ENCODE data around the gene GLIS1. TPM values are rescaled to one million over a fixed set of nuclear protein-coding genes. Genes with fewer than 3 reads are reported as not detected.

Gene GLIS1
- total RNA-seq, 1 experiment from 2014 or later: 0.24 TPM

DNA sequence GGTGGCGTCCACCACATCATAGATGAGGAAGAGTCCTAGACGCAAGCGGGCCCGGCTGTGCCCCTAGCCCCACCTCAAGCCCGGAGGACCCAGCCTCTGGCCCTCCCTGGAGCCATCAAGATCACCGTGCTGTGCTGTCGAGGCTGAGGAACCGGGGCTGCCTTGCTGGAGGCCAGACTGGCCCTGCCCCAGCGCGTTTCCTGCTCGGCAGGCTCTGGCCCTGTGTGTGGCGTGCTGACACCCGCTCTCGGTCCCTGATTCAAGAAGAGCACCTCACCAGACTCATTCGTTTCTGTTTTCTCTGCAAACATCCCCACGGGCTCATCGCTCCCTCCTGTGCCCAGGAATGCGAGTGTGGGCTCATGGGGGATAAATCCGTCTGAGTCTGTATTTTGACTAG is 51.1 kb downstream of the GLIS1 start:
- no peaks in the 10 kb centered on the region for H3K36me3 Mint-ChIP-seq
- POLR2A ChIA-PET: no interaction called here
- no peak overlapping the region for H3K27ac Mint-ChIP-seq
- ATAC-seq (no peak; the same call in 1 of the 2 replicates), DNase-seq (ENCODE audit: low spot score) (no peak)
- H3K27me3 Mint-ChIP-seq (ENCODE audit: low read depth): peaks cover 16% of the 10 kb centered on the region
- no peak for TF ChIP-seq SMAD4 (CRISPR knock-in tag; IDR thresholded peaks at IDR 0.05)
- TF ChIP-seq, protein P1, sequence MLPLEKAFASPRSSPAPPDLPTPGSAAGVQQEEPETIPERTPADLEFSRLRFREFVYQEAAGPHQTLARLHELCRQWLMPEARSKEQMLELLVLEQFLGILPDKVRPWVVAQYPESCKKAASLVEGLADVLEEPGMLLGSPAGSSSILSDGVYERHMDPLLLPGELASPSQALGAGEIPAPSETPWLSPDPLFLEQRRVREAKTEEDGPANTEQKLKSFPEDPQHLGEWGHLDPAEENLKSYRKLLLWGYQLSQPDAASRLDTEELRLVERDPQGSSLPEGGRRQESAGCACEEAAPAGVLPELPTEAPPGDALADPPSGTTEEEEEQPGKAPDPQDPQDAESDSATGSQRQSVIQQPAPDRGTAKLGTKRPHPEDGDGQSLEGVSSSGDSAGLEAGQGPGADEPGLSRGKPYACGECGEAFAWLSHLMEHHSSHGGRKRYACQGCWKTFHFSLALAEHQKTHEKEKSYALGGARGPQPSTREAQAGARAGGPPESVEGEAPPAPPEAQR (CRISPR knock-in tag; IDR thresholded peaks at IDR 0.05): no peak
- TF ChIP-seq ZNF317 (CRISPR knock-in tag; IDR thresholded peaks at IDR 0.05; ENCODE audit: borderline replicate concordance, low read depth): no peak
- TF ChIP-seq ZNF671 (CRISPR knock-in tag; IDR thresholded peaks at IDR 0.05): no peak
- H3K4me3 Mint-ChIP-seq: no peak overlapping the region
- H3K4me1 Mint-ChIP-seq: peaks cover 29% of the 10 kb centered on the region
- no peaks in the 10 kb centered on the region for H3K9me3 Mint-ChIP-seq
- CTCF ChIA-PET: interaction anchor here (0.9 to 1.1 kb wide), 2 partner anchors 28 to 202 kb away, joined by 3 to 4 read pairs; no protein-coding TSS in a partner anchor

DNA sequence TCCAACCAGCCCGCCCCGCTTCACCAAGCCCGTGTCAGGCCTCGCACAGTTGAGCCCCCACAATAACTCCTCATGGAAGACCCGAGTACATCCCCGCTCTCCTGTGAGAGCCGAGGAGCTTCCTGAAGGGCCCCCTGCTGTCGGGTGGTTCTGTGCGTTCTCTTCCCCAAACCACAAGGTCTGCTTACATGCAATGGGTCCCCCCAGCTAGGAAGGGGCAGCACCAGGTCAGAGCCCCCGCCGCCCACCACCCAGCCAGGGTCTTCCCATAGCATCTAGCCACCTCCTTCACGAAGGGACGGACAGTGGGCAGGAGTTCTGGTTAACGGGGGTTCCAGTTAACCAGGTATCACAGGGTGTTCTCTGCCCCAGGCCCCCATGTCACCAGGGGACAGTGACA is 51.5 kb downstream of the GLIS1 start:
- no peak overlapping the region for H3K27ac Mint-ChIP-seq

DNA sequence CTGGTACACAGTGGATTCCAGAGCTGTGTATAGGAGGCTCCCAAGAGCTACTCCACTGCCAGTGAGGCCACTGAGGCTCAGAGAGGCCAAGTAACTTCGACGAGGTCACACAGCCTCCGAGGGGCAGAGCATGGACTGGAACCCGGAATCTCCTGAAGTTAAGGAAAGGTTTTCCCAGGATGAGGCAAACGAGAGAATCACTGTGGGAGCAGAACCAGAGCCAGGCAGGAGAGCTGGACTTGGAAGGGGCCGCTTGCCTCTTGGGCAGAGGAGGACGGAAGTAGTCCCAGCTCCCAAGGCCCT is 52.0 kb downstream of the GLIS1 start:
- ATAC-seq (no peak), DNase-seq (ENCODE audit: low spot score) (no peak)
- H3K9me3 Mint-ChIP-seq: no peaks in the 10 kb centered on the region
- CTCF ChIA-PET: interaction anchor here (1.2 to 3.6 kb wide), 4 partner anchors 18 to 201 kb away, joined by 3 to 16 read pairs (median 9); no protein-coding TSS in a partner anchor
- peaks cover 18% of the 10 kb centered on the region for H3K27me3 Mint-ChIP-seq (ENCODE audit: low read depth)
- peaks cover 33% of the 10 kb centered on the region for H3K4me1 Mint-ChIP-seq
- no peak overlapping the region for H3K27ac Mint-ChIP-seq
- POLR2A ChIA-PET: no interaction called here
- no peaks in the 10 kb centered on the region for H3K36me3 Mint-ChIP-seq
- no peak overlapping the region for H3K4me3 Mint-ChIP-seq
- TF ChIP-seq EMX1 (CRISPR knock-in tag; IDR thresholded peaks at IDR 0.05): no peak
- no peak for TF ChIP-seq ZNF263 (CRISPR knock-in tag; IDR thresholded peaks at IDR 0.05; ENCODE audit: low read depth)
- TF ChIP-seq, protein P2, sequence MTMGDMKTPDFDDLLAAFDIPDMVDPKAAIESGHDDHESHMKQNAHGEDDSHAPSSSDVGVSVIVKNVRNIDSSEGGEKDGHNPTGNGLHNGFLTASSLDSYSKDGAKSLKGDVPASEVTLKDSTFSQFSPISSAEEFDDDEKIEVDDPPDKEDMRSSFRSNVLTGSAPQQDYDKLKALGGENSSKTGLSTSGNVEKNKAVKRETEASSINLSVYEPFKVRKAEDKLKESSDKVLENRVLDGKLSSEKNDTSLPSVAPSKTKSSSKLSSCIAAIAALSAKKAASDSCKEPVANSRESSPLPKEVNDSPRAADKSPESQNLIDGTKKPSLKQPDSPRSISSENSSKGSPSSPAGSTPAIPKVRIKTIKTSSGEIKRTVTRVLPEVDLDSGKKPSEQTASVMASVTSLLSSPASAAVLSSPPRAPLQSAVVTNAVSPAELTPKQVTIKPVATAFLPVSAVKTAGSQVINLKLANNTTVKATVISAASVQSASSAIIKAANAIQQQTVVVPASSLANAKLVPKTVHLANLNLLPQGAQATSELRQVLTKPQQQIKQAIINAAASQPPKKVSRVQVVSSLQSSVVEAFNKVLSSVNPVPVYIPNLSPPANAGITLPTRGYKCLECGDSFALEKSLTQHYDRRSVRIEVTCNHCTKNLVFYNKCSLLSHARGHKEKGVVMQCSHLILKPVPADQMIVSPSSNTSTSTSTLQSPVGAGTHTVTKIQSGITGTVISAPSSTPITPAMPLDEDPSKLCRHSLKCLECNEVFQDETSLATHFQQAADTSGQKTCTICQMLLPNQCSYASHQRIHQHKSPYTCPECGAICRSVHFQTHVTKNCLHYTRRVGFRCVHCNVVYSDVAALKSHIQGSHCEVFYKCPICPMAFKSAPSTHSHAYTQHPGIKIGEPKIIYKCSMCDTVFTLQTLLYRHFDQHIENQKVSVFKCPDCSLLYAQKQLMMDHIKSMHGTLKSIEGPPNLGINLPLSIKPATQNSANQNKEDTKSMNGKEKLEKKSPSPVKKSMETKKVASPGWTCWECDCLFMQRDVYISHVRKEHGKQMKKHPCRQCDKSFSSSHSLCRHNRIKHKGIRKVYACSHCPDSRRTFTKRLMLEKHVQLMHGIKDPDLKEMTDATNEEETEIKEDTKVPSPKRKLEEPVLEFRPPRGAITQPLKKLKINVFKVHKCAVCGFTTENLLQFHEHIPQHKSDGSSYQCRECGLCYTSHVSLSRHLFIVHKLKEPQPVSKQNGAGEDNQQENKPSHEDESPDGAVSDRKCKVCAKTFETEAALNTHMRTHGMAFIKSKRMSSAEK (CRISPR knock-in tag; IDR thresholded peaks at IDR 0.05; ENCODE audit: borderline replicate concordance): no peak
- TF ChIP-seq NFYB (CRISPR knock-in tag; conservative IDR thresholded peaks at IDR 0.05; ENCODE audit: low read depth): no peak
- TF ChIP-seq, protein P3, sequence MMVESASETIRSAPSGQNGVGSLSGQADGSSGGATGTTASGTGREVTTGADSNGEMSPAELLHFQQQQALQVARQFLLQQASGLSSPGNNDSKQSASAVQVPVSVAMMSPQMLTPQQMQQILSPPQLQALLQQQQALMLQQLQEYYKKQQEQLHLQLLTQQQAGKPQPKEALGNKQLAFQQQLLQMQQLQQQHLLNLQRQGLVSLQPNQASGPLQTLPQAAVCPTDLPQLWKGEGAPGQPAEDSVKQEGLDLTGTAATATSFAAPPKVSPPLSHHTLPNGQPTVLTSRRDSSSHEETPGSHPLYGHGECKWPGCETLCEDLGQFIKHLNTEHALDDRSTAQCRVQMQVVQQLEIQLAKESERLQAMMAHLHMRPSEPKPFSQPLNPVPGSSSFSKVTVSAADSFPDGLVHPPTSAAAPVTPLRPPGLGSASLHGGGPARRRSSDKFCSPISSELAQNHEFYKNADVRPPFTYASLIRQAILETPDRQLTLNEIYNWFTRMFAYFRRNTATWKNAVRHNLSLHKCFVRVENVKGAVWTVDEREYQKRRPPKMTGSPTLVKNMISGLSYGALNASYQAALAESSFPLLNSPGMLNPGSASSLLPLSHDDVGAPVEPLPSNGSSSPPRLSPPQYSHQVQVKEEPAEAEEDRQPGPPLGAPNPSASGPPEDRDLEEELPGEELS (CRISPR knock-in tag; IDR thresholded peaks at IDR 0.05): no peak
- TF ChIP-seq ZNF423 (CRISPR knock-in tag; IDR thresholded peaks at IDR 0.05): no peak
- no peak for TF ChIP-seq KAT7 (CRISPR knock-in tag; IDR thresholded peaks at IDR 0.05; ENCODE audit: borderline replicate concordance)
- TF ChIP-seq, protein P1 (CRISPR knock-in tag; IDR thresholded peaks at IDR 0.05): no peak
- TF ChIP-seq SMAD4 (CRISPR knock-in tag; IDR thresholded peaks at IDR 0.05): no peak

More for the DNA sequence above, 51.5 kb downstream of the GLIS1 start:
- ATAC-seq (no peak), DNase-seq (ENCODE audit: low spot score) (no peak)
- ChIA-PET POLR2A (no interaction called here), CTCF (interaction anchor here (1.4 kb wide), 1 partner anchor 18 kb away, joined by 6 read pairs; no protein-coding TSS in a partner anchor)
- Mint-ChIP-seq H3K4me3 (no peak overlapping the region), H3K27me3 (ENCODE audit: low read depth) (peaks cover 16% of the 10 kb centered on the region), H3K36me3 (no peaks in the 10 kb centered on the region), H3K9me3 (no peaks in the 10 kb centered on the region), H3K4me1 (peaks cover 29% of the 10 kb centered on the region)
- no peak for TF ChIP-seq HMGA2 (CRISPR knock-in tag; IDR thresholded peaks at IDR 0.05)
- no peak for TF ChIP-seq OVOL2 (CRISPR knock-in tag; IDR thresholded peaks at IDR 0.05; ENCODE audit: borderline replicate concordance)
- TF ChIP-seq, protein P2 (CRISPR knock-in tag; IDR thresholded peaks at IDR 0.05; ENCODE audit: borderline replicate concordance): no peak
- TF ChIP-seq, protein P4, sequence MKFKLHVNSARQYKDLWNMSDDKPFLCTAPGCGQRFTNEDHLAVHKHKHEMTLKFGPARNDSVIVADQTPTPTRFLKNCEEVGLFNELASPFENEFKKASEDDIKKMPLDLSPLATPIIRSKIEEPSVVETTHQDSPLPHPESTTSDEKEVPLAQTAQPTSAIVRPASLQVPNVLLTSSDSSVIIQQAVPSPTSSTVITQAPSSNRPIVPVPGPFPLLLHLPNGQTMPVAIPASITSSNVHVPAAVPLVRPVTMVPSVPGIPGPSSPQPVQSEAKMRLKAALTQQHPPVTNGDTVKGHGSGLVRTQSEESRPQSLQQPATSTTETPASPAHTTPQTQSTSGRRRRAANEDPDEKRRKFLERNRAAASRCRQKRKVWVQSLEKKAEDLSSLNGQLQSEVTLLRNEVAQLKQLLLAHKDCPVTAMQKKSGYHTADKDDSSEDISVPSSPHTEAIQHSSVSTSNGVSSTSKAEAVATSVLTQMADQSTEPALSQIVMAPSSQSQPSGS (CRISPR knock-in tag; IDR thresholded peaks at IDR 0.05; ENCODE audit: borderline replicate concordance, low read depth): no peak
